ENCODE measurements around the gene MAPT.

DNA sequence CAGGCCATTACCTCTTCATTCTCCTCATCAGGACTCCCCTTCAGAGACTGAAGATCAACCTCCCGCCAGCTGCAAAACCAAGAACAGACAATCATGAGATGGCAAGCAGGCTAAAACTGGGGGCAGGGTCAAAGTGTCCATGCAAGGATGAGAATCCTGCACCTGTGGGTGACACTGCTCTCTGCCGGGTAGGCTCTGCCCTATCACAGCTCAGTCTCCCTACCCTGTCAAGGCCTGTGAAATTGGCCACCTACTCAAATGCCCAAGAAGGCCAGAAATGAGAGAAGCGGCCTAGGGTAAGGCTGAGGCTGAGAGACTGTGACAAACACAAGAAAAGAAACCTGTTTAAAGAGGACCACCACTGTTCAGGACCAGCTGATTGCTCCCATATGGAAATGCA is 139.0 kb downstream of the MAPT start:
- TF ChIP-seq CTCF (IDR thresholded peaks at IDR 0.05; ENCODE audit: borderline replicate concordance, extremely low read depth, low read length, poor library complexity, severe bottlenecking) = no peak
- TF ChIP-seq EZH2 (IDR thresholded peaks at IDR 0.05; ENCODE audit: borderline replicate concordance, low read depth, low read length, severe bottlenecking) = no peak
